ENCODE data around the gene METRNL.

The METRNL gene

DNA sequence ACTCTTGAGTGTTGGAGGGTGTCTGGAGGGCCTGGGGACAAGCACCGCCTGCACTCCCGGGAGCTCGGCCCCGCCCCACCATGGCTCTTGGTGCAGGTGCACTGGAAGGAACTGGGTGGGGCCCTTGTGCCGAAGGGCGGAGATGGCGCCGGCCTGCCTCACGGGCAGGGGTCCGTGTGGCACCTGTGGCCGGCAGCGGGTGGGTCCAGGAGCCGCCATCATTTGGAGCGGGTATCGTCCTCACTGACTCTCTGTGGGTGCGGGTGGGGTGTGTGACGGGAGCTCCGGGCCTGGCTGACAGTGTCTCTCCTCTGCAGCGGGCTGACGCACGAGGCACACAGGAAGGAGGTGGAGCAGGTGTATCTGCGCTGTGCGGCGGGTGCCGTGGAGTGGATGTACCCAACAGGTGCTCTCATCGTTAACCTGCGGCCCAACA lies 5.2 kb downstream of the METRNL start:
- TF ChIP-seq, protein P1, sequence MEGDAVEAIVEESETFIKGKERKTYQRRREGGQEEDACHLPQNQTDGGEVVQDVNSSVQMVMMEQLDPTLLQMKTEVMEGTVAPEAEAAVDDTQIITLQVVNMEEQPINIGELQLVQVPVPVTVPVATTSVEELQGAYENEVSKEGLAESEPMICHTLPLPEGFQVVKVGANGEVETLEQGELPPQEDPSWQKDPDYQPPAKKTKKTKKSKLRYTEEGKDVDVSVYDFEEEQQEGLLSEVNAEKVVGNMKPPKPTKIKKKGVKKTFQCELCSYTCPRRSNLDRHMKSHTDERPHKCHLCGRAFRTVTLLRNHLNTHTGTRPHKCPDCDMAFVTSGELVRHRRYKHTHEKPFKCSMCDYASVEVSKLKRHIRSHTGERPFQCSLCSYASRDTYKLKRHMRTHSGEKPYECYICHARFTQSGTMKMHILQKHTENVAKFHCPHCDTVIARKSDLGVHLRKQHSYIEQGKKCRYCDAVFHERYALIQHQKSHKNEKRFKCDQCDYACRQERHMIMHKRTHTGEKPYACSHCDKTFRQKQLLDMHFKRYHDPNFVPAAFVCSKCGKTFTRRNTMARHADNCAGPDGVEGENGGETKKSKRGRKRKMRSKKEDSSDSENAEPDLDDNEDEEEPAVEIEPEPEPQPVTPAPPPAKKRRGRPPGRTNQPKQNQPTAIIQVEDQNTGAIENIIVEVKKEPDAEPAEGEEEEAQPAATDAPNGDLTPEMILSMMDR (IDR thresholded peaks at IDR 0.05; ENCODE audit: poor library complexity, severe bottlenecking) = no peak
- H3K9me3 ChIP-seq (ENCODE audit: severe bottlenecking) = no peaks in the 10 kb centered on the region
- H3K4me1 ChIP-seq (ENCODE audit: insufficient read depth, poor library complexity, severe bottlenecking) = peaks cover 16% of the 10 kb centered on the region
- no peaks in the 10 kb centered on the region for H3K27me3 ChIP-seq (ENCODE audit: insufficient read depth, poor library complexity, severe bottlenecking)
- ATAC-seq (ENCODE audit: low read depth) (no peak), DNase-seq (ENCODE audit: low spot score) (no peak)
- H3K4me3 ChIP-seq (ENCODE audit: severe bottlenecking) = no peak overlapping the region
- H3K36me3 ChIP-seq (ENCODE audit: low read depth) = no peaks in the 10 kb centered on the region
- H3K27ac ChIP-seq (ENCODE audit: poor library complexity, severe bottlenecking) = no peak overlapping the region

GRCh38 chr17:83085103-83085502 lies 5.7 kb downstream of the METRNL start:
- Histone ChIP-seq H3K4me3 (ENCODE audit: severe bottlenecking) (no peak overlapping the region), H3K27ac (ENCODE audit: poor library complexity, severe bottlenecking) (no peak overlapping the region), H3K9me3 (ENCODE audit: severe bottlenecking) (no peaks in the 10 kb centered on the region), H3K4me1 (ENCODE audit: insufficient read depth, poor library complexity, severe bottlenecking) (peaks cover 19% of the 10 kb centered on the region), H3K36me3 (ENCODE audit: low read depth) (no peaks in the 10 kb centered on the region), H3K27me3 (ENCODE audit: insufficient read depth, poor library complexity, severe bottlenecking) (no peaks in the 10 kb centered on the region)
- DNase-seq (ENCODE audit: low spot score) (no peak), ATAC-seq (ENCODE audit: low read depth) (no peak)
- TF ChIP-seq, protein P1 (IDR thresholded peaks at IDR 0.05; ENCODE audit: poor library complexity, severe bottlenecking) = no peak

DNA sequence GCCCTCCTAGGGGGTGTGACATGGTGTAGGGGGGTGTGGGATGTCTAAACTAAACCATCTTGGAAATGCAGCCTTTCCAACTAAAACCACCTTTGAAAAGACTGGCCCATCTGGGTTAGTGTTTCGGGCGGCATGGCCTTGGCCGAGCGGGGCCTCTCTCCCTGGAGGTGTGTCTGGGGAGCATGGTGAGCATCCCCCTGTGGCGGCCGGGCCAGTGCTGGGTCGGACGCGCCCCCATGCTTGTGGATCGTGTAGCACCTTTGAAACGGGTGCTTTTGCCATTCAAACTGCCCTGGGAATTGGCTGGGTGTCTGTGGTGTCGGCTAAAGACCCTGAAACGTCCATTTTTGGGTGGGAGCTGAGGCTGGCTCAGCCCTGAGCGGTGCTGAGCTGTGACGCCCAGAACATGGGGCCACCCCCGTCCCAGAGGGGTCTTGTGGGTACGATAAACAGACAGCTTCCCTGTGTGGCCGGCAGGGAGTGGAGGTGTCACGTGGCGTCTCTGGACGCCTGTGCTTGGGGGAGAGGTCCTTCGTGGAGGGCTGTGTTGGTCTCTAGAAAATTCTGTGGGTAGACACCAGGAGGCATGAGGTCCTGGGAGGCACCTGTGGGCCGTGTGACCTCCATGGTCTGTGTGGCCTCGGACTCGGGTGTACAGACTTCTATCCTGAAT lies 6.3 kb downstream of the METRNL start:
- DNase-seq (ENCODE audit: low spot score) (no peak), ATAC-seq (ENCODE audit: low read depth) (no peak)
- peaks cover 21% of the 10 kb centered on the region for H3K4me1 ChIP-seq (ENCODE audit: insufficient read depth, poor library complexity, severe bottlenecking)
- H3K4me3 ChIP-seq (ENCODE audit: severe bottlenecking) = no peak overlapping the region
- H3K9me3 ChIP-seq (ENCODE audit: severe bottlenecking) = no peaks in the 10 kb centered on the region
- H3K27ac ChIP-seq (ENCODE audit: poor library complexity, severe bottlenecking) = no peak overlapping the region
- no peaks in the 10 kb centered on the region for H3K36me3 ChIP-seq (ENCODE audit: low read depth)
- TF ChIP-seq, protein P1 (IDR thresholded peaks at IDR 0.05; ENCODE audit: poor library complexity, severe bottlenecking) = no peak
- no peaks in the 10 kb centered on the region for H3K27me3 ChIP-seq (ENCODE audit: insufficient read depth, poor library complexity, severe bottlenecking)

- Histone ChIP-seq H3K4me1 (ENCODE audit: insufficient read depth, poor library complexity, severe bottlenecking) (peaks cover 28% of the 10 kb centered on the region), H3K9me3 (ENCODE audit: severe bottlenecking) (no peaks in the 10 kb centered on the region), H3K4me3 (ENCODE audit: severe bottlenecking) (no peak overlapping the region), H3K27ac (ENCODE audit: poor library complexity, severe bottlenecking) (no peak overlapping the region), H3K36me3 (ENCODE audit: low read depth) (no peaks in the 10 kb centered on the region), H3K27me3 (ENCODE audit: insufficient read depth, poor library complexity, severe bottlenecking) (no peaks in the 10 kb centered on the region)
- ATAC-seq (ENCODE audit: low read depth) (no peak), DNase-seq (ENCODE audit: low spot score) (no peak)
- TF ChIP-seq, protein P1 (IDR thresholded peaks at IDR 0.05; ENCODE audit: poor library complexity, severe bottlenecking) = no peak
These were observed 6.9 kb downstream of the METRNL start for GRCh38 chr17:83086199-83086880.

All from RWPE2 (cell line).